ENCODE data around the gene KRT10. TPM values are rescaled to one million over a fixed set of nuclear protein-coding genes. Genes with fewer than 3 reads are reported as not detected.

KRT10 gene
- total RNA-seq, 2 experiments from 2014 or later, result 44.6 to 45.2 TPM

GRCh38 chr17:40839194-40839593, 16.8 kb upstream of the KRT10 start:
- ChIA-PET CTCF (no interaction called here), POLR2A (no interaction called here)

- ChIA-PET CTCF (interaction anchor here (0.7 kb wide), 1 partner anchor 32 kb away, joined by 4 read pairs; no protein-coding TSS in a partner anchor), POLR2A (no interaction called here)
Observed at GRCh38 chr17:40836020-40836419, 13.6 kb upstream of the KRT10 start.

- ChIA-PET CTCF (no interaction called here), POLR2A (interaction anchor here (0.7 kb wide), 1 partner anchor 21 kb away, joined by 3 read pairs; no protein-coding TSS in a partner anchor)
Observed at GRCh38 chr17:40833882-40834281, 11.5 kb upstream of the KRT10 start.

GRCh38 chr17:40832840-40833239, 10.4 kb upstream of the KRT10 start:
- POLR2A ChIA-PET, result interaction anchor here (0.6 kb wide), 1 partner anchor 391 kb away, joined by 12 read pairs; no protein-coding TSS in a partner anchor

GRCh38 chr17:40830085-40830776, 7.8 kb upstream of the KRT10 start:
- CTCF ChIA-PET, result no interaction called here
- POLR2A ChIA-PET, result no interaction called here

More at GRCh38 chr17:40832840-40833239, 10.4 kb upstream of the KRT10 start:
- CTCF ChIA-PET, result interaction anchor here (0.9 to 1.6 kb wide), 2 partner anchors 24 to 28 kb away, joined by 3 to 4 read pairs; no protein-coding TSS in a partner anchor

GRCh38 chr17:40828454-40829044, 6.1 kb upstream of the KRT10 start:
- ChIA-PET CTCF (no interaction called here), POLR2A (interaction anchor here (1.0 kb wide), 1 partner anchor 10 kb away, joined by 3 read pairs; no protein-coding TSS in a partner anchor)

GRCh38 chr17:40827746-40828453, 5.5 kb upstream of the KRT10 start:
- POLR2A ChIA-PET, result interaction anchor here (1.0 kb wide), 1 partner anchor 9 kb away, joined by 3 read pairs; no protein-coding TSS in a partner anchor
- CTCF ChIA-PET, result no interaction called here

GRCh38 chr17:40825599-40825998, 3.2 kb upstream of the KRT10 start:
- POLR2A ChIA-PET, result no interaction called here

GRCh38 chr17:40824015-40824832, 1.8 kb upstream of the KRT10 start:
- ChIA-PET POLR2A (interaction anchor here (0.7 kb wide), 1 partner anchor 86 kb away, joined by 3 read pairs; no protein-coding TSS in a partner anchor), CTCF (no interaction called here)

More at GRCh38 chr17:40825599-40825998, 3.2 kb upstream of the KRT10 start:
- CTCF ChIA-PET, result no interaction called here

- POLR2A ChIA-PET, result no interaction called here
Observed at GRCh38 chr17:40821536-40821935, 878 bp downstream of the KRT10 start.

GRCh38 chr17:40820228-40820838, 2.1 kb downstream of the KRT10 start:
- ChIA-PET CTCF (no interaction called here), POLR2A (no interaction called here)

More at GRCh38 chr17:40821536-40821935, 878 bp downstream of the KRT10 start:
- CTCF ChIA-PET, result interaction anchor here (0.6 kb wide), 1 partner anchor 161 kb away, joined by 5 read pairs; no protein-coding TSS in a partner anchor

- CTCF ChIA-PET, result interaction anchor here (0.7 kb wide), 1 partner anchor 843 kb away, joined by 3 read pairs; no protein-coding TSS in a partner anchor
- POLR2A ChIA-PET, result no interaction called here
Observed at GRCh38 chr17:40819528-40820125, 2.8 kb downstream of the KRT10 start.

- CTCF ChIA-PET, result interaction anchor here (0.7 to 0.9 kb wide), 2 partner anchors 15 to 844 kb away, joined by 3 read pairs; no protein-coding TSS in a partner anchor
- POLR2A ChIA-PET, result interaction anchor here (0.6 to 1.2 kb wide), 4 partner anchors 9 to 1429 kb away, joined by 3 to 4 read pairs (median 3); no protein-coding TSS in a partner anchor
Observed at GRCh38 chr17:40818733-40819527, 3.5 kb downstream of the KRT10 start.

GRCh38 chr17:40818343-40818732, 4.1 kb downstream of the KRT10 start:
- POLR2A ChIA-PET, result interaction anchor here (0.6 to 1.2 kb wide), 4 partner anchors 9 to 1430 kb away, joined by 3 to 4 read pairs (median 3); no protein-coding TSS in a partner anchor
- CTCF ChIA-PET, result interaction anchor here (0.9 kb wide), 1 partner anchor 15 kb away, joined by 3 read pairs; no protein-coding TSS in a partner anchor

GRCh38 chr17:40817103-40817682, 5.2 kb downstream of the KRT10 start:
- ChIA-PET CTCF (no interaction called here), POLR2A (no interaction called here)

- ChIA-PET POLR2A (no interaction called here), CTCF (interaction anchor here (0.6 kb wide), 1 partner anchor 62 kb away, joined by 3 read pairs; no protein-coding TSS in a partner anchor)
Observed at GRCh38 chr17:40816569-40816968, 5.8 kb downstream of the KRT10 start.

- CTCF ChIA-PET, result interaction anchor here (1.0 kb wide), 1 partner anchor 986 kb away, joined by 4 read pairs; no protein-coding TSS in a partner anchor
- POLR2A ChIA-PET, result no interaction called here
Observed at GRCh38 chr17:40815381-40815780, 7.0 kb downstream of the KRT10 start.

Measured in activated CD8-positive, alpha-beta memory T cell treated with anti-CD3 and anti-CD28 coated beads for 36 hours (primary cell).